Measurements from ENCODE around the gene KCNIP1.

GRCh38 chr5:170541146-170541769 lies 37.4 kb downstream of the KCNIP1 start:
- TF ChIP-seq, protein P1, sequence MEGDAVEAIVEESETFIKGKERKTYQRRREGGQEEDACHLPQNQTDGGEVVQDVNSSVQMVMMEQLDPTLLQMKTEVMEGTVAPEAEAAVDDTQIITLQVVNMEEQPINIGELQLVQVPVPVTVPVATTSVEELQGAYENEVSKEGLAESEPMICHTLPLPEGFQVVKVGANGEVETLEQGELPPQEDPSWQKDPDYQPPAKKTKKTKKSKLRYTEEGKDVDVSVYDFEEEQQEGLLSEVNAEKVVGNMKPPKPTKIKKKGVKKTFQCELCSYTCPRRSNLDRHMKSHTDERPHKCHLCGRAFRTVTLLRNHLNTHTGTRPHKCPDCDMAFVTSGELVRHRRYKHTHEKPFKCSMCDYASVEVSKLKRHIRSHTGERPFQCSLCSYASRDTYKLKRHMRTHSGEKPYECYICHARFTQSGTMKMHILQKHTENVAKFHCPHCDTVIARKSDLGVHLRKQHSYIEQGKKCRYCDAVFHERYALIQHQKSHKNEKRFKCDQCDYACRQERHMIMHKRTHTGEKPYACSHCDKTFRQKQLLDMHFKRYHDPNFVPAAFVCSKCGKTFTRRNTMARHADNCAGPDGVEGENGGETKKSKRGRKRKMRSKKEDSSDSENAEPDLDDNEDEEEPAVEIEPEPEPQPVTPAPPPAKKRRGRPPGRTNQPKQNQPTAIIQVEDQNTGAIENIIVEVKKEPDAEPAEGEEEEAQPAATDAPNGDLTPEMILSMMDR (IDR thresholded peaks at IDR 0.05; ENCODE audit: low read depth, low read length), result no peak
- TF ChIP-seq, protein P2, sequence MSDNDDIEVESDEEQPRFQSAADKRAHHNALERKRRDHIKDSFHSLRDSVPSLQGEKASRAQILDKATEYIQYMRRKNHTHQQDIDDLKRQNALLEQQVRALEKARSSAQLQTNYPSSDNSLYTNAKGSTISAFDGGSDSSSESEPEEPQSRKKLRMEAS (IDR thresholded peaks at IDR 0.05; ENCODE audit: low read depth, low read length), result no peak
- TF ChIP-seq POLR2A (IDR thresholded peaks at IDR 0.05; ENCODE audit: extremely low read depth, insufficient read length), result no peak

All from NB4 (cell line).